ENCODE results near the gene DIS3L2.
"Not testable (repeated sequence)": the region's sequence is repeated elsewhere in the genome, so short reads cannot be mapped to it uniquely, and the experiment has no call there.

DIS3L2 gene

GRCh38 chr2:232113821-232114220 is 152.3 kb downstream of the DIS3L2 start:
- H3K4me3 ChIP-seq (ENCODE audit: low read length) = no peak overlapping the region
- TF ChIP-seq, protein P1, sequence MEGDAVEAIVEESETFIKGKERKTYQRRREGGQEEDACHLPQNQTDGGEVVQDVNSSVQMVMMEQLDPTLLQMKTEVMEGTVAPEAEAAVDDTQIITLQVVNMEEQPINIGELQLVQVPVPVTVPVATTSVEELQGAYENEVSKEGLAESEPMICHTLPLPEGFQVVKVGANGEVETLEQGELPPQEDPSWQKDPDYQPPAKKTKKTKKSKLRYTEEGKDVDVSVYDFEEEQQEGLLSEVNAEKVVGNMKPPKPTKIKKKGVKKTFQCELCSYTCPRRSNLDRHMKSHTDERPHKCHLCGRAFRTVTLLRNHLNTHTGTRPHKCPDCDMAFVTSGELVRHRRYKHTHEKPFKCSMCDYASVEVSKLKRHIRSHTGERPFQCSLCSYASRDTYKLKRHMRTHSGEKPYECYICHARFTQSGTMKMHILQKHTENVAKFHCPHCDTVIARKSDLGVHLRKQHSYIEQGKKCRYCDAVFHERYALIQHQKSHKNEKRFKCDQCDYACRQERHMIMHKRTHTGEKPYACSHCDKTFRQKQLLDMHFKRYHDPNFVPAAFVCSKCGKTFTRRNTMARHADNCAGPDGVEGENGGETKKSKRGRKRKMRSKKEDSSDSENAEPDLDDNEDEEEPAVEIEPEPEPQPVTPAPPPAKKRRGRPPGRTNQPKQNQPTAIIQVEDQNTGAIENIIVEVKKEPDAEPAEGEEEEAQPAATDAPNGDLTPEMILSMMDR (IDR thresholded peaks at IDR 0.05; ENCODE audit: insufficient read depth, low read depth, low read length, missing control alignments) = no peak
- no peak for DNase-seq (ENCODE audit: low read depth)

- not testable (repeated sequence) for DNase-seq (ENCODE audit: low read depth); H3K4me3 ChIP-seq (ENCODE audit: low read length)
These were observed 154.3 kb downstream of the DIS3L2 start for GRCh38 chr2:232115728-232116361.

- TF ChIP-seq, protein P1 (IDR thresholded peaks at IDR 0.05; ENCODE audit: insufficient read depth, low read depth, low read length, missing control alignments) = no peak
These were observed 155.3 kb downstream of the DIS3L2 start for GRCh38 chr2:232116852-232117251.

DNA sequence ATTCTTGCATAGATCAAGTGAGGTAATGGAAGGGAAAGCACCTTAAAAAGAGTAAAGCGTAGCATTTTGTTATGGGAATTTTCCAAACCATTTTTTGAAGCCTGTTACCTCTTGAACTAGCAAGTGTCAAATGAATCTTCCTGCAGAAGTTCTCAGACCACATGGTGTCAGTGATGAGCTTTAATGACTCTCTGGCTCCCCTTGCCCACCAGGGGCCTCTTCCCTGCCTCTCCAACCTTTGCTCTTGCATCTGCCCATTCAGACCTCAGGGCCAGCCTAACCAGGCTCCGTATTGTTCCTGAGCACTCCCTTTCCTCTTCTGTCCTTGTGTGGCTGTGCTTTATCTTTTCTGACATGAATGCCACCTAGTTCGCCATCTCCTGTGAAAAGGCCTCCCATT is 155.9 kb downstream of the DIS3L2 start:
- DNase-seq (ENCODE audit: low read depth) = no peak
- TF ChIP-seq, protein P1 (IDR thresholded peaks at IDR 0.05; ENCODE audit: insufficient read depth, low read depth, low read length, missing control alignments) = no peak
- no peak overlapping the region for H3K4me3 ChIP-seq (ENCODE audit: low read length)

More at GRCh38 chr2:232116852-232117251, 155.3 kb downstream of the DIS3L2 start:
- no peak overlapping the region for H3K4me3 ChIP-seq (ENCODE audit: low read length)
- no peak for DNase-seq (ENCODE audit: low read depth)

GRCh38 chr2:232120911-232121310 is 159.4 kb downstream of the DIS3L2 start:
- no peak overlapping the region for H3K4me3 ChIP-seq (ENCODE audit: low read length)
- TF ChIP-seq, protein P1 (IDR thresholded peaks at IDR 0.05; ENCODE audit: insufficient read depth, low read depth, low read length, missing control alignments) = no peak
- DNase-seq (ENCODE audit: low read depth) = no peak

DNA sequence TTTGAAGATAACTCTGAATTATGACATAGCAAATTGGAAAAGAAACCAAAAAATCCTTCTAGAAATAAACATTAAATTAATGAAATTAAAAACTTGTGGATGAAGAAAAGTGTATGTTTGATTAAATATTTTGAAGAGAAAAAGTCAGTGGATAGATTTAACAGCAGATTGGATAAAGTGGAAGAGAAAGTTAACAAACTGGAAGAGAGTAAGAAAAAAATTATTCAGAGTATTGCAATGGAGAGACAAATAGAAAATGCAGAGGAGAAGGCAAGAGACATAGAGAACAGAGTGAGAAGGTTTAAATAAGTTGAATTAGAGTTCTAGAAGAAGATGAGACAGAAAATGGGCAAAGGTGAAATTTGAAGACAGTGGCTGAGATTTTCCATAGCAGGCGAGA is 162.8 kb downstream of the DIS3L2 start:
- no peak for DNase-seq (ENCODE audit: low read depth)
- no peak overlapping the region for H3K4me3 ChIP-seq (ENCODE audit: low read length)
- TF ChIP-seq, protein P1 (IDR thresholded peaks at IDR 0.05; ENCODE audit: insufficient read depth, low read depth, low read length, missing control alignments) = no peak

DNA sequence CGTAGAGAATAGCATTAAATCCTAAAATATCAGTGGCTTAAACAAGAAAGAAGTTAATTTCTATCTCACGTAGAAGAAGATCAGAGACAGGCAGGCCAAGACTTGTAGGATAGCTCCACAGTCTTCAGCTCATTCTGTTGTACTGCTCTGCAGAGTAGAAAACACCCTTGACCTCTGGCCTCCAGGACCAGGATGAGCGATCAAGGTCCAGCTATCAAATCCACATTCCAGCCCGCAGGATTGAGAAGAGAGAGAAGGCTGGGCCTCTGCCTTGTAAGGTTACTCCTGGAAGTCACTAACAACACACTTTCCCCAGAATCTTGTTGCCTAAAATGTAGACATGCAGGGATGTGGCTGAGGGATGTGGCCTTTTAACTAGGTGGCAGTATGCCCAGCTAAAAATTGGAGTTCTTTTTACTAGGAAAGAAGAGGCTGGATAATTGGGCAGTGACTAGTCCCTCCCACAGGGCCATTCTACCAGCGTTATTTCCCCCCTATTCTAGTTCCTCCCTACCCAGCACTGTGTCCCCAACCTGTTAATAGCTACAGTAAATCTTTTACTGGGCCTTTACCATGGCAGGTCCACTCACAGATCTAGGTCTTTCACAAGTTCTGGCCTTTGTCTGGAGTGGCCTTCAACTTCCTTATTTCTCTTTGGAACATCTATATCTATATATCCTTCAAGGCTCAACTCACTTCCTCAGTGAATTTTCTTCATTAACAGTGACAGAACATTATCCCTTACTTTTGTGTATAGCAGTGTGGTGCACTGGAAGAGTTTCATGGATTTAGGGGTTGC is 165.0 kb downstream of the DIS3L2 start:
- DNase-seq (ENCODE audit: low read depth) = no peak
- no peak overlapping the region for H3K4me3 ChIP-seq (ENCODE audit: low read length)
- TF ChIP-seq, protein P1 (IDR thresholded peaks at IDR 0.05; ENCODE audit: insufficient read depth, low read depth, low read length, missing control alignments) = no peak
